ENCODE measurements around the gene GRM3. TPM values are rescaled to one million over a fixed set of nuclear protein-coding genes. Genes with fewer than 3 reads are reported as not detected.

The GRM3 gene
- total RNA-seq, 4 donors from 2014 or later = not detected

DNA sequence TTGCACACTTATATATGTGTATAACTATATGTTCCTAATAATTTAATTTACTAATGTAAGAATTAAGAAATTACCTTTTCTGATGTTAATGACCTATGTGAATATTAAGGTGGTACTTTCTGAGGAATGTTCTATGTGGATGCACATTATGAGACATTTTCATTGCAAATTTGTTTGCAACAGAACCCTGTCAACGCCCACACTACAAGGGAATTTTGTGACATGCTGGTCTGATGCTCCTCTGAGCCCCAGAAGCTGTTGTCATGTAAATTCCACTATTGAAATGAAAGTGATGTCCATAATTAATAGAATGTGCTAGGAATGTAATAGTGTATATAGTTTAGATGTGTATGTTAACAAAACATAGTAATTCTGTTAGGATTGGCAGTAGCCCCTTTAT, 4.5 kb downstream of the GRM3 start:
- H3K4me1 ChIP-seq = peaks cover 0 to 20% (median 8%) of the 10 kb centered on the region in 3 donors
- H3K27me3 ChIP-seq = peaks cover 0 to 22% (median 0%) of the 10 kb centered on the region in 4 donors
- 24 to 41% methylated on average over 1 of the region's 1 CpG for WGBS, 2 donors
- H3K4me3 ChIP-seq = no peak overlapping the region
- TF ChIP-seq, protein P1, sequence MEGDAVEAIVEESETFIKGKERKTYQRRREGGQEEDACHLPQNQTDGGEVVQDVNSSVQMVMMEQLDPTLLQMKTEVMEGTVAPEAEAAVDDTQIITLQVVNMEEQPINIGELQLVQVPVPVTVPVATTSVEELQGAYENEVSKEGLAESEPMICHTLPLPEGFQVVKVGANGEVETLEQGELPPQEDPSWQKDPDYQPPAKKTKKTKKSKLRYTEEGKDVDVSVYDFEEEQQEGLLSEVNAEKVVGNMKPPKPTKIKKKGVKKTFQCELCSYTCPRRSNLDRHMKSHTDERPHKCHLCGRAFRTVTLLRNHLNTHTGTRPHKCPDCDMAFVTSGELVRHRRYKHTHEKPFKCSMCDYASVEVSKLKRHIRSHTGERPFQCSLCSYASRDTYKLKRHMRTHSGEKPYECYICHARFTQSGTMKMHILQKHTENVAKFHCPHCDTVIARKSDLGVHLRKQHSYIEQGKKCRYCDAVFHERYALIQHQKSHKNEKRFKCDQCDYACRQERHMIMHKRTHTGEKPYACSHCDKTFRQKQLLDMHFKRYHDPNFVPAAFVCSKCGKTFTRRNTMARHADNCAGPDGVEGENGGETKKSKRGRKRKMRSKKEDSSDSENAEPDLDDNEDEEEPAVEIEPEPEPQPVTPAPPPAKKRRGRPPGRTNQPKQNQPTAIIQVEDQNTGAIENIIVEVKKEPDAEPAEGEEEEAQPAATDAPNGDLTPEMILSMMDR (IDR thresholded peaks at IDR 0.05) = no peak
- TF ChIP-seq POLR2A (IDR thresholded peaks at IDR 0.05) = no peak
- no peaks in the 10 kb centered on the region for H3K9me3 ChIP-seq
- no peaks in the 10 kb centered on the region for H3K36me3 ChIP-seq
- H3K27ac ChIP-seq = no peak overlapping the region
- no peak for DNase-seq
- intact Hi-C loops (cut with DNase I) = no loop called here

- no peaks in the 10 kb centered on the region for H3K9me3 ChIP-seq
- no peaks in the 10 kb centered on the region for H3K27me3 ChIP-seq
- H3K27ac ChIP-seq = no peak overlapping the region
- intact Hi-C loops (cut with DNase I) = no loop called here
- no peaks in the 10 kb centered on the region for H3K4me1 ChIP-seq
- 35 to 46% methylated on average over 9 of the region's 9 CpGs for WGBS, 2 donors
- H3K4me3 ChIP-seq = peak overlapping the region in 1 of 4 donors; percentile 25
- TF ChIP-seq, protein P1 (IDR thresholded peaks at IDR 0.05) = no peak
- no peaks in the 10 kb centered on the region for H3K36me3 ChIP-seq
- DNase-seq = no peak
Observed at GRCh38 chr7:86653919-86654659, 10.4 kb downstream of the GRM3 start.

DNA sequence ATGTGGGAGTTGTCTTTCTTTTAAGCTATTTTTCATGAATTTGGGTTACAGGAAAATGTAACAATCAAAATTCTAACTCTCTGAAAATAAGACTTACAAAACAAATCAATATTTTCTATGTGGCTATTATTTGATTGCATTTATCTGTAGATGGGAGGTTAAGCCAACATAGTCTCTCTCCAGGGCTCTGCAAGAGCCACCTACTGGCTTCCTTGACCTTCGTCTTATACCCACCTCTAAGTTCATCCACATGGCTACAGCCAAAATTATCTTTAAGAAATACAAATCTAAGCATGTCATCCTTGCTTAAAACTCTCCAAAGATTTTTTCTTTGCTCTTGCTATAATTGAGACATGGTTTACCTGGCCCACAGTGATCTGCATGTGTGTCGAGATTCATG, 14.2 kb downstream of the GRM3 start:
- no peak overlapping the region for H3K27ac ChIP-seq
- no peaks in the 10 kb centered on the region for H3K27me3 ChIP-seq
- TF ChIP-seq POLR2A (IDR thresholded peaks at IDR 0.05) = no peak
- TF ChIP-seq, protein P1 (IDR thresholded peaks at IDR 0.05) = no peak
- H3K36me3 ChIP-seq = no peaks in the 10 kb centered on the region
- H3K4me1 ChIP-seq = no peaks in the 10 kb centered on the region
- WGBS, 2 donors = 59 to 68% methylated on average over 2 of the region's 2 CpGs
- intact Hi-C loops (cut with DNase I) = no loop called here
- no peak for DNase-seq
- H3K9me3 ChIP-seq = no peaks in the 10 kb centered on the region
- no peak overlapping the region for H3K4me3 ChIP-seq

- Histone ChIP-seq H3K4me3 (no peak overlapping the region), H3K27me3 (no peaks in the 10 kb centered on the region), H3K27ac (no peak overlapping the region), H3K9me3 (no peaks in the 10 kb centered on the region), H3K36me3 (no peaks in the 10 kb centered on the region), H3K4me1 (no peaks in the 10 kb centered on the region)
- TF ChIP-seq, protein P1 (IDR thresholded peaks at IDR 0.05) = no peak
- TF ChIP-seq POLR2A (IDR thresholded peaks at IDR 0.05) = no peak
- intact Hi-C loops (cut with DNase I) = no loop called here
- no peak for DNase-seq
- WGBS, 2 donors = 79 to 83% methylated on average over 3 of the region's 3 CpGs
Observed at GRCh38 chr7:86660950-86661462, 17.3 kb downstream of the GRM3 start.

DNA sequence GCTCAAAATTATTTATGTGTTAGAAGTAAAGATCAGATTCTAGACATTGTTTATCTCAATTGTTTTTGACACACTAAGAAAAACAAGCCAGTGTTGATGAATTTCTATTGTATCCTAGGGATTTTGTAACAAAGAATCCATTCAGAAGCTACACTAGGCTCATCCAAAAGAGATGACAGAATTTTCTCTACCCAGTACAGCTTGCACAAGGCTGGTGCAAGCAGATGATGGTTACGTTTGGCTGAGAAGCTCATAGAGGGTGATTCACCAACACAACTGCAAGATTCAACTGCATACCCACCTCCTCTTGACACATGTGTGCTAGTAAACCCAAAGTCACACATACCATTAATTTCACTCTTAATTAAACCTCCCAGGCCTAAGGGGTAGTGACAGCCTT, 20.8 kb downstream of the GRM3 start:
- no peak overlapping the region for H3K27ac ChIP-seq
- intact Hi-C loops (cut with DNase I) = no loop called here
- 42 to 91% methylated on average over 1 of the region's 1 CpG for WGBS, 2 donors
- H3K4me1 ChIP-seq = no peaks in the 10 kb centered on the region
- H3K9me3 ChIP-seq = no peaks in the 10 kb centered on the region
- no peak for TF ChIP-seq POLR2A (IDR thresholded peaks at IDR 0.05)
- TF ChIP-seq, protein P1 (IDR thresholded peaks at IDR 0.05) = no peak
- no peaks in the 10 kb centered on the region for H3K27me3 ChIP-seq
- no peak for DNase-seq
- no peak overlapping the region for H3K4me3 ChIP-seq
- no peaks in the 10 kb centered on the region for H3K36me3 ChIP-seq
